GM21423 (cell line): ENCODE data around the gene CMIP.

Experiments used
- ATAC-seq: cut with Tn5 transposase; IDR thresholded peaks from one replicate; pipeline ENCODE4 v1.9.1; 2021; ENCODE audit warnings: mild to moderate bottlenecking, moderate library complexity; ENCODE audit not compliant: unreplicated experiment

The CMIP gene

DNA sequence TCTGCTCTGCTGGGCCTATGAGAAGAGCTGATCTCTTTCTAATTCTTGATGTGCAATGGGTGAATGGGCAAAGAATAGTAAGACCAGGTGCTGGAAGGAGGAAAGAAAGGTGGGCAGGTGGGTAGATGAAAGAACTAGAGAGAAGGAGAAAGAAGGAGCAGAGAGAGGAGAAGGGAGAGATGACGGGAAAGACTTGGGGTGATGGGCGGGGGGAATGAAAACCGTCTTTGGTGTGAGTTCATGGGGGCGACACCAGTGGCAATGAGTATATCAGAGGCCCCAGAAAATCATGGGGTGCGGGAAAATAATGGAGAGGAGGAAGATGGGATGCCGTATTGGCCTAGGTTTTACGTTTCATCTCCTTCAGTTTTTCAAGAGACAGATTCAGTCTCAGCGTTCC is 205.7 kb downstream of the CMIP start:
- ATAC-seq = no peak

GRCh38 chr16:81650982-81651562 is 206.5 kb downstream of the CMIP start:
- ATAC-seq = no peak

GRCh38 chr16:81651758-81652718 is 207.4 kb downstream of the CMIP start:
- ATAC-seq = no peak

DNA sequence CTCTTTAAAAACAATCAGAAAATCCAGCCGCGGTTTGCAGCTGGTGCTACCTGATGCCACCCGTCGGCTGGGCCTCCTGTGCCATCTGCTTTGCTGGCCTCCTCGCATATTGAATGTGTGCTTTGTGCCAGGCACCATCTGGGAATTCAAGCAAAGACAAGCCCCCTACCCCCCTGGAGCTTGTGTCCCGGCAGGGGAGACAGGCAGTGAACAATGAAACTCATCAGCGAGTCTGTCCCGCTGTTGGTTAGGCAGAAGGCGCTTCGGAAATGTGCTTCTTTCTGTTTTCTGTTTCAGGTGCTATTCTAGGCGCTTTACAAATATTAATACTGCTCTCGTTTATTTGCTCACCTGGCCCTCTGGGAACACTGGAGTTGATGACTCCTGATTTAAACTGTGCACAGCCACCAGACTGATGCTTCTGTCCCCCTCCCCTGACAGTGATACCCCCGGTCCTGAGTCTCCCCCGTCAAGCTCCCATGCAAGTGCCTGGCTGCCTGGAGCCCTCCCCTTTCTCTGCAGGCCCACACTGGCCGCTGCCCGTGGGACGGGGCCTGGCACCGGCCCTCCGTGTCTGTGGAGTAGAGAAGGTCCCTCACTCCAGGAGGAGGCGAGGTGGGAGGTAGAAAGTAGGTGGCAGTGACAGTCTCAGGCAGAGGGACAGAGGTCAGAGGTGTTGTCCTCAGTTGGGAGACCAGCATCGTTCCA is 208.3 kb downstream of the CMIP start:
- ATAC-seq = no peak

DNA sequence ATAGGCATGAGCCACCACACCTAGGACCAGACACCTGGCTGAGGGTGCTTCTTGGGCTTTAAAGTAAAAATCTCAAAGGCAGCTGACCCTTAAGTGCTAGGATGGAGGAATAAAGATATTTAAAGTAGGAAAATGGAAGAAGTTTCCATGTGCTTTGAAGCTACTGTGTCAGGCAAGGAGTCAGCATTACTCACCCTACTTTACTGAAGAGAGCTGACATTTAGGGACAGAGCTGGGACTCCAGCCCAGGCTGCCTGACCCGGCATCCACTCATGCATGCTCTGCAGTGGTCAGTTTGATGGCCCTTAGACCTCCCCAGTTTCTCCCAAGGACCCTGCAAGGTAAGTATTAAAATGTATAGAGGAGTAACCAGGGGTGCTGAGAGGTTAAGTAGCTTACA is 209.7 kb downstream of the CMIP start:
- no peak for ATAC-seq

DNA sequence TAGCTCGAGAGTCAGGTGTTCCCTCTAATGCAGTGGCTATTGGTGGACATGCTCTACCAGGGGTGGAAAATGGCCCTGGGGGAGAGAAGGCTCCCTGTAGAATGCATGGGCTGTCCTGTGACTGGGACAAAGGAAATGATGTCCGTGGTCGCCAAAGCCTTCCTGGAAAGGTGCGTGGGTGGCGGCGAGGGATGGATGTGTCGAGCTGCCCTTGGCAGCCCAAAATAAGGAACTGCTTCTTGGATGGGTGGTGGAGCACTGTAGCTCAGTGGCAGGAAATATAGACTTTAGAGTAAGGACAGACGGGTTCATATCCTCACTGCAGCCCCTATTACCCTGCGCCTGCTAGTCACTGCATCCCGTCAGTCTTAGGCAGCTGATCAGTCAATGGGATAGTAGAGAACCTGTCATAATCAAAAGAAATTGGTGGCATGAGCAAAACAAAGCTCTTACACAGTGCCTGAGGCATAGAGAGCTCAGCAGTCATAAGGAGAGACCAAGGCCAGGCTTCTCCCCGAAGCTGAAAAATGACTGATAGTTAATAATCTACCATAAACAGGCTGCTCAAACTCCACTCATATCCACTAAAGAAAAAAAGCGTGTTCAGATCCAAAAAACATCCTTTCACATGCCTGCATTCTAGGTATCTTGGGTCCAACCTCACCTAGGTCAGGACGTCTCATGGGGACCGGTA is 211.0 kb downstream of the CMIP start:
- no peak for ATAC-seq

DNA sequence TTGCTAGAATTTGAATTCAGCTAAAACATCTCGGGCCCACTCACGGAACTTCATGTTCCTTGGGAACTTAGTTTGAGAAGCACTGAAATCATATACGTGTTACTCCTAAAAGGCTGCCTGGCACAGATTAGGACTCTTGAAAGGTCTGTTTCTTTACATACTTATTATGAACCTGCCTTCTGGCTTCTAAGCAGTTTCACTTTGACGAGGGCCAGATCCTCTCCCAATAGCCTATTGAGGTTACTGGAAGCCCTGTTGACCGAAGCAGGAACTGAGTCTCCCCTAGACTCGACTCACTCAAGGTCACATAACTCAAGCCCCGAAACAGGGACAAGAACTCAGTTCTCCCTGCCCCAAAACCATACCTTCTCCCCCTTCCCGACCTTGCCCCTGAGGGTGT is 212.6 kb downstream of the CMIP start:
- no peak for ATAC-seq

DNA sequence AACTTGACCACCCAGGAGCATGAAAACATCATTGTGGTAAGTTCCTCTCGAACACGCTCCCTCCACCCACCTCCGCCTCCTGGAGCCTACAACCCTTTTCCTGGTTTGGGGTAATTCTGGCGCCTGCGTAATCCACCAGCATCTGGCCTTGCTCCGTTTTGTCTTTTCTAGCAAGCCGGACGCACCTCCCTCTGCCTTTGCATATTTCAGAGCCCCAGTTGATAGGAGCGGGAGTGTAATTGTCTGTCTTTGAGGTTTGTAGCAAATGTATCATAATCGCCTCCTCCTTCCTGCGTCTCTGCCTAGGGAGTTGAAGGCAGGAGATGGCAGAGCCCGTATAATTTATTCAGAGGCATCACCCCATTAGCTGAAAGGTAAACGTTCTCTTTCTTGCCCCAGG is 213.2 kb downstream of the CMIP start:
- ATAC-seq = no peak

- ATAC-seq = no peak
These were observed 213.8 kb downstream of the CMIP start for GRCh38 chr16:81658373-81658772.

DNA sequence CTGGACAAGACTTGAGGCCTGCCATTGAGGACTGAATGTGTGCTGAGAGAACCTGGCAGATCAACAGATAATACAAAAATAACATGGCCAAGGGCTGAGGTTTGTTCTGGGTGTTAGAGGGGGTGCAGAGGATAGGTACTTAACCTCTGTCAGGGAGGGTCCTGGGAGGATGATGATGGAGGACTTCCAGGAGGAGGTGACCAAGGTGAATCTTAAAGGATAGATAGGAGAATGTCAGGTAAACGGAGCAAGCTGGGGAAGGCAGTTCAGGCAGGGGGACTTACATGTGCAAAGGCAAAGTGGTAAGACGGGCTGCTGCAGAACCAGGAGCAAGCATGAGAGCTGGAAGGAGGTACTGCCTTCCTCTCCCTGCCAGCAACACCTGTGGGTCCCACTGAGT is 214.6 kb downstream of the CMIP start:
- ATAC-seq = no peak

GRCh38 chr16:81661082-81661481 is 216.5 kb downstream of the CMIP start:
- ATAC-seq = no peak

DNA sequence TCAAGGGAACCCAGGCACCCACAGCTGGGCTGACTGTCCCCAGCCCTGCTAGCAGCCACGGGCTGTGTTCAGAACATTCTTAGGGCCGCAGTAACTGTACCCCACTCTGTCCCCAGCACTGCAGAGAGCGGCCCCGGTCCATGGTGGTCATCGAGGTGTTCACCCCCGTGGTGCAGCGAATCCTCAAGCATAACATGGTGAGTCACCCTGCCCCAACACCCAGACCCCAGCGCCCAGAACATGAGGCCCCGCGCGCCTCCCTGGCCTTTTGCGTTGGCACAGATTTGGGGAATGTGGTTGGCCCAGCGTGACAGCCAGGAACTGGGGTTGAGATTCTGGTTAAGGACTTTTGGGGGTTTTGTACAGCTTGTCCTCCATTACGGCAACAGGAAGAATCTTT is 219.5 kb downstream of the CMIP start:
- ATAC-seq = no peak

DNA sequence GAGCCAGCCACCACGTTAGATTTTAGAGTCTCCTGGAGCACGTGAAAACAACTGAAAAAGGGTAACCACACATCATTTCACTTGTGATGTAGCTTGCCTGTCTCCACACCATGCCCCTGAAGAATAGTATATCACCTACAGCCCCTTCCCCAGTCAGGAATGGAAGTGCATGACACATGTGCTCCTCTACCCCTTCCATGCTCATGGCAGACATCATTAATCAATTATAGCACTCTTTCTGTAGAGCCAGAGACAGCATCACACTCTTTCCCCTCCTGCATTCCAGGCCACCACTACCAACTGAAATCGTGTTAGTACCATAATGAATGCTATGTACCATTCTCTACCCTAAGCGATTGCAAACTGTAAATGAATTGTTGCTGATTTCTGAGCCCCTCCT is 221.0 kb downstream of the CMIP start:
- ATAC-seq = no peak

GRCh38 chr16:81666113-81666512 is 221.5 kb downstream of the CMIP start:
- no peak for ATAC-seq

- ATAC-seq = no peak
These were observed 223.9 kb downstream of the CMIP start for GRCh38 chr16:81668243-81669097.

- no peak for ATAC-seq
These were observed 225.1 kb downstream of the CMIP start for GRCh38 chr16:81669473-81670350.

- ATAC-seq = no peak
These were observed 227.4 kb downstream of the CMIP start for GRCh38 chr16:81671738-81672597.

DNA sequence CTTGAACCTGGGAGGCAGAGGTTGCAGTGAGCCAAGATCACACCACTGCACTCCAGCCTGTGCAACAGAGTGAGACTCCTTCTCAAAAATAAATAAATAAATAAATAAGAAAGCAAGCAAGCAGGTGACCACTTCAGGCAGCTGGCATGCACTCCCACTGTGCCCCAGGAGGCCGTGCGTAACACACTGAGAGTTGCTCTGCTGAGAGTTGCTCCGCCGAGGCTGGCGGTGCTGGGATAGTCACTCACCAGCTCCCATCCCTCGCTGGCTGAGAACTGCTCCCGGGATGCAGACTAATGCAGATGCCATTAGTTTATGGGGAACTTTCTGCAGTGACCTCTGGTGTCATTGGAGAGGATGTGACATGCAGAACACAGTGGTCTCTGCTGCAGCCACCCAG is 228.8 kb downstream of the CMIP start:
- ATAC-seq = no peak
